Measurements from ENCODE around the gene RPH3AL.
"Not testable (repeated sequence)": the region's sequence is repeated elsewhere in the genome, so short reads cannot be mapped to it uniquely, and the experiment has no call there.

Gene RPH3AL

GRCh38 chr17:314614-314944 is 38.0 kb downstream of the RPH3AL start:
- not testable (repeated sequence) for DNase-seq

- DNase-seq, result no peak
Observed at GRCh38 chr17:313911-314613, 38.5 kb downstream of the RPH3AL start.

- no peak for DNase-seq
Observed at GRCh38 chr17:313231-313630, 39.4 kb downstream of the RPH3AL start.

GRCh38 chr17:312476-313148 is 40.0 kb downstream of the RPH3AL start:
- DNase-seq, result no peak

- DNase-seq, result no peak
Observed at GRCh38 chr17:311119-311782, 41.4 kb downstream of the RPH3AL start.

GRCh38 chr17:310111-311010 is 42.2 kb downstream of the RPH3AL start:
- no peak for DNase-seq

- no peak for DNase-seq
Observed at GRCh38 chr17:309361-309888, 43.2 kb downstream of the RPH3AL start.

GRCh38 chr17:307741-308507 is 44.7 kb downstream of the RPH3AL start:
- DNase-seq, result no peak

- DNase-seq, result no peak
Observed at GRCh38 chr17:307295-307691, 45.3 kb downstream of the RPH3AL start.

- DNase-seq, result no peak
Observed at GRCh38 chr17:306536-307294, 45.9 kb downstream of the RPH3AL start.

- no peak for DNase-seq
Observed at GRCh38 chr17:306116-306515, 46.5 kb downstream of the RPH3AL start.

GRCh38 chr17:305090-305976 is 47.3 kb downstream of the RPH3AL start:
- no peak for DNase-seq

- no peak for DNase-seq
Observed at GRCh38 chr17:304461-304860, 48.1 kb downstream of the RPH3AL start.

GRCh38 chr17:303168-303567 is 49.4 kb downstream of the RPH3AL start:
- no peak for DNase-seq

- DNase-seq, result no peak
Observed at GRCh38 chr17:302300-302698, 50.3 kb downstream of the RPH3AL start.

GRCh38 chr17:301681-302299 is 50.8 kb downstream of the RPH3AL start:
- no peak for DNase-seq

- no peak for DNase-seq
Observed at GRCh38 chr17:300881-301280, 51.7 kb downstream of the RPH3AL start.

- no peak for DNase-seq
Observed at GRCh38 chr17:299546-299945, 53.1 kb downstream of the RPH3AL start.

GRCh38 chr17:298791-299450 is 53.7 kb downstream of the RPH3AL start:
- no peak for DNase-seq
